Stimulated activated effector memory CD8-positive, alpha-beta T cell treated with anti-CD3 and anti-CD28 coated beads, Interleukin-12 subunit alpha, Interleukin-12 subunit beta, amount 100 ng/mL, for 72 hours (primary cell): ENCODE measurements around the gene TMEM43.
A peak's percentile ranks its signal among the peaks of the same experiment; 100 is the strongest.
"Not testable (repeated sequence)": the region's sequence is repeated elsewhere in the genome, so short reads cannot be mapped to it uniquely, and the experiment has no call there.

Source experiments
- ATAC-seq: fragments of 150-1000 bp; cut with Tn5 transposase; 2 replicates; pipeline ENCODE4 v1.10.0; 2021
- DNase-seq, 2 donors: peaks; one replicate each; pipeline ENCODE4 v3.0.0; 2021 to 2022; ENCODE audit warnings: low spot score in 2 of 2
- H3K27ac Mint-ChIP-seq: one replicate; pipeline ENCODE4 v1.8.0; 2022; ENCODE audit warnings: mild to moderate bottlenecking, mixed read lengths
- H3K36me3 Mint-ChIP-seq: one replicate; pipeline ENCODE4 v1.8.0; 2022; ENCODE audit warnings: mild to moderate bottlenecking, mixed read lengths
- H3K4me1 Mint-ChIP-seq: one replicate; pipeline ENCODE4 v1.8.0; 2022; ENCODE audit warnings: mixed read lengths
- H3K4me3 Mint-ChIP-seq: one replicate; pipeline ENCODE4 v1.8.0; 2022; ENCODE audit warnings: mild to moderate bottlenecking, mixed read lengths
- H3K9me3 Mint-ChIP-seq: one replicate; pipeline ENCODE4 v1.8.0; 2022; ENCODE audit warnings: mixed read lengths

The TMEM43 gene

GRCh38 chr3:14118400-14119381 lies 6.2 kb upstream of the TMEM43 start:
- no peak for DNase-seq

GRCh38 chr3:14119651-14120050 lies 5.2 kb upstream of the TMEM43 start:
- no peaks in the 10 kb centered on the region for H3K9me3 Mint-ChIP-seq
- no peak for ATAC-seq
- H3K4me3 Mint-ChIP-seq: no peak overlapping the region
- H3K4me1 Mint-ChIP-seq: peaks cover 36% of the 10 kb centered on the region
- H3K36me3 Mint-ChIP-seq: peaks cover 32% of the 10 kb centered on the region
- H3K27ac Mint-ChIP-seq: no peak overlapping the region
- DNase-seq: no peak

More at GRCh38 chr3:14118400-14119381, 6.2 kb upstream of the TMEM43 start:
- ATAC-seq: no peak
- Mint-ChIP-seq H3K9me3 (no peaks in the 10 kb centered on the region), H3K36me3 (peaks cover 33% of the 10 kb centered on the region), H3K4me3 (no peak overlapping the region), H3K27ac (no peak overlapping the region), H3K4me1 (peaks cover 33% of the 10 kb centered on the region)

- H3K4me1 Mint-ChIP-seq: peaks cover 36% of the 10 kb centered on the region
- ATAC-seq: no peak
Measured at GRCh38 chr3:14120111-14120920, 4.5 kb upstream of the TMEM43 start.

GRCh38 chr3:14120921-14121448 lies 3.9 kb upstream of the TMEM43 start:
- not testable (repeated sequence) for DNase-seq, H3K4me3 Mint-ChIP-seq, ATAC-seq, H3K9me3 Mint-ChIP-seq
- peak overlapping the region; percentile 97 for H3K27ac Mint-ChIP-seq
- H3K4me1 Mint-ChIP-seq: peaks cover 42% of the 10 kb centered on the region
- H3K36me3 Mint-ChIP-seq: peaks cover 40% of the 10 kb centered on the region

More at GRCh38 chr3:14120111-14120920, 4.5 kb upstream of the TMEM43 start:
- H3K9me3 Mint-ChIP-seq: no peaks in the 10 kb centered on the region
- H3K27ac Mint-ChIP-seq: peak overlapping the region; percentile 85
- peaks cover 34% of the 10 kb centered on the region for H3K36me3 Mint-ChIP-seq
- no peak overlapping the region for H3K4me3 Mint-ChIP-seq
- peak in 1 of 2 donors; percentile 35 for DNase-seq

GRCh38 chr3:14121859-14122258 lies 3.0 kb upstream of the TMEM43 start:
- no peak overlapping the region for H3K4me3 Mint-ChIP-seq
- peaks cover 51% of the 10 kb centered on the region for H3K4me1 Mint-ChIP-seq
- ATAC-seq (no peak), DNase-seq (peak in 1 of 2 donors; percentile 40)
- peaks cover 38% of the 10 kb centered on the region for H3K36me3 Mint-ChIP-seq
- H3K27ac Mint-ChIP-seq: peak overlapping the region; percentile 97
- H3K9me3 Mint-ChIP-seq: no peaks in the 10 kb centered on the region

- peaks cover 38% of the 10 kb centered on the region for H3K36me3 Mint-ChIP-seq
- H3K4me1 Mint-ChIP-seq: peaks cover 55% of the 10 kb centered on the region
Measured at GRCh38 chr3:14122301-14122700, 2.6 kb upstream of the TMEM43 start.

GRCh38 chr3:14123308-14124222 lies 1.3 kb upstream of the TMEM43 start:
- DNase-seq (no peak), ATAC-seq (no peak)
- H3K4me1 Mint-ChIP-seq: peaks cover 68% of the 10 kb centered on the region
- H3K9me3 Mint-ChIP-seq: no peaks in the 10 kb centered on the region
- peak overlapping the region; percentile 97 for H3K27ac Mint-ChIP-seq
- H3K4me3 Mint-ChIP-seq: peak overlapping the region; percentile 97
- peaks cover 47% of the 10 kb centered on the region for H3K36me3 Mint-ChIP-seq

More at GRCh38 chr3:14122301-14122700, 2.6 kb upstream of the TMEM43 start:
- DNase-seq (no peak), ATAC-seq (no peak)
- Mint-ChIP-seq H3K4me3 (peak overlapping the region; percentile 97), H3K27ac (peak overlapping the region; percentile 97), H3K9me3 (no peaks in the 10 kb centered on the region)

- ATAC-seq: peak; percentile 33
Measured at GRCh38 chr3:14124223-14124614, 633 bp upstream of the TMEM43 start.

GRCh38 chr3:14125193-14126016 lies 553 bp downstream of the TMEM43 start:
- Mint-ChIP-seq H3K4me3 (peak overlapping the region; percentile 97), H3K27ac (peak overlapping the region; percentile 97), H3K4me1 (peaks cover 67% of the 10 kb centered on the region), H3K36me3 (peaks cover 64% of the 10 kb centered on the region), H3K9me3 (no peaks in the 10 kb centered on the region)
- ATAC-seq: peak; percentile 65
- DNase-seq: peak; percentile 27 to 74

More at GRCh38 chr3:14124223-14124614, 633 bp upstream of the TMEM43 start:
- Mint-ChIP-seq H3K27ac (peak overlapping the region; percentile 97), H3K9me3 (no peaks in the 10 kb centered on the region), H3K4me3 (peak overlapping the region; percentile 97), H3K36me3 (peaks cover 54% of the 10 kb centered on the region), H3K4me1 (peaks cover 72% of the 10 kb centered on the region)
- no peak for DNase-seq

- no peak for ATAC-seq
Measured at GRCh38 chr3:14126017-14126886, 1.4 kb downstream of the TMEM43 start.

GRCh38 chr3:14126887-14127505 lies 2.1 kb downstream of the TMEM43 start:
- DNase-seq (no peak), ATAC-seq (no peak)
- Mint-ChIP-seq H3K4me3 (peak overlapping the region; percentile 97), H3K4me1 (peaks cover 56% of the 10 kb centered on the region), H3K36me3 (peaks cover 67% of the 10 kb centered on the region), H3K27ac (peak overlapping the region; percentile 97), H3K9me3 (no peaks in the 10 kb centered on the region)

More at GRCh38 chr3:14126017-14126886, 1.4 kb downstream of the TMEM43 start:
- DNase-seq: no peak
- no peaks in the 10 kb centered on the region for H3K9me3 Mint-ChIP-seq
- peaks cover 63% of the 10 kb centered on the region for H3K4me1 Mint-ChIP-seq
- H3K4me3 Mint-ChIP-seq: peak overlapping the region; percentile 97
- peak overlapping the region; percentile 97 for H3K27ac Mint-ChIP-seq
- peaks cover 64% of the 10 kb centered on the region for H3K36me3 Mint-ChIP-seq

GRCh38 chr3:14127516-14128161 lies 2.8 kb downstream of the TMEM43 start:
- DNase-seq: no peak
- no peaks in the 10 kb centered on the region for H3K9me3 Mint-ChIP-seq
- H3K4me1 Mint-ChIP-seq: peaks cover 56% of the 10 kb centered on the region
- peak overlapping the region; percentile 82 for H3K27ac Mint-ChIP-seq
- no peak overlapping the region for H3K4me3 Mint-ChIP-seq
- no peak for ATAC-seq
- H3K36me3 Mint-ChIP-seq: peaks cover 74% of the 10 kb centered on the region
